ENCODE results near the gene PLCB4. TPM values are rescaled to one million over a fixed set of nuclear protein-coding genes. Genes with fewer than 3 reads are reported as not detected.

PLCB4 gene
- total RNA-seq, 1 donor from 2014 or later, result 5.3 TPM

DNA sequence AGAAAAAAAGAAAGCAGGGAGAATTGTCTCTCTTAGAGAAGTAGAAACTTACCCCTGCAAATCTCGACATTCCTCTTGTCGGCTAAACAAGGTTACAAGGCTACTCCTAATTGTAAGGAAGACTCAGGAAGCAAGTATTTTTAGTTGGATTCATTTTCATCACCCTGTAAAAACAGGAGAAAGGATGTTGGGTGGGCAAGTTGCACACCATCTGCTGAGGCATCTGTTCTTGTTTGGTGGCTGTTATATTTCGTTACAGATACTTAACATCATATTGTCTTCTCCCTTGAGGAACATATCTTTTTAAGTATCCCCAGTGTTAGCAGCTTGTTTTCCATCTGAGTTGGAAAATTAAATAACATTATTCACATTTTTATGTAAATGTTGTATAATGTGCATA lies 187.5 kb downstream of the PLCB4 start:
- DNase-seq (ENCODE audit: low read depth), result no peak

DNA sequence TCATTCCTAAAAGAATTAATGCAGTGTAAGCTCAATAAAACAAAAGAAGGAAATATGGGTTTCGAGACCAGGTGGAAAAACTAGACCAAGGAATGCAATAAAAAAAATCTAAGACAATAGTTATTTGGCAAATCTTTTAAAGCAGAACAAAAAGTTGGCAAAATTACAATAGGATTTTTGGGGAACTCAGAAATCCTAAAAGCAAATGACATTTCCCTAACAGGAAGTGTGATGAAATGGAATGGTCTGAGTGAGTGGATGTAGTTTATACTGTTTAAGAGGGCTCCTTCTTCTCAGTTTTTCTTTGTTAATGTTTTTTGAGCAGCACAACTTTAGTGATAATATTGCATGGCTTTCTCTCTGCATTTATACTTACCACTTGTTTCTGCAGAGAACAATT lies 190.0 kb downstream of the PLCB4 start:
- DNase-seq (ENCODE audit: low read depth), result no peak

DNA sequence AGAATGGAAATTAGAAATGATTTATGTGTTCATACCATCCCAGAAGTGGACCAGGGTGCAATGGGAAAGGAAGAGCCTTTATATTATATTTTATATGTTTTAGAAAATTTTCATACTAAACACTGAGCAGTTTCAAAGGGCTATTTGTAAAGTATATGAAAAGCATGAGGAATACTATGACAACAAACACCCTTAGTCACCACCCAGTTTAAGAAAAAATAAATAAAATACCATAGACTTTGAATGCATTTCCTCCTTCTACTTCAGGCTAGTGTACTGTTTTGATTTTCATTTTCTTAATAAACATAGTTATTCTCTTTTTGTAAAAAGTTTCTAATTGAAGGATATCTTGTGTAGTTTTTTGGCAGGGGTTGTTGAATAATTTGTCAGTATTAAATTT lies 191.1 kb downstream of the PLCB4 start:
- no peak for DNase-seq (ENCODE audit: low read depth)

DNA sequence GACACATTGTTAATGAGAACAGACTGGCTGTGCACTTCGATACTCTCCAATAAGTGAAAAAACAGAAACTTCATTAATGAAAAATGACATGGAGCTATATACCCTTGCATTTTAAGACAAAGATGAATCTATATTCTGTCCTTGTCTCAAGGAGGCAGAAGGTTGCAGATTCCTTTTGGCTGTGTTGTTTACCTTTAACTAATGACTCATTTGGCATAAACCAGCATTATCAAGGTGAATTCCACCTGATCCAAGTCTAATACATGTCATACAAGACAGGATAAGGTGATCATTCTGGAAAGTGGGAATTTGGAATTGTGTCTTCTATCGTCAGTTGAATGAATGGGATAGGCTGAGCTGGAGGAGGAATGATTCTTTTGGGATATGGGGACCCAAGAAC lies 192.9 kb downstream of the PLCB4 start:
- DNase-seq (ENCODE audit: low read depth), result no peak

DNA sequence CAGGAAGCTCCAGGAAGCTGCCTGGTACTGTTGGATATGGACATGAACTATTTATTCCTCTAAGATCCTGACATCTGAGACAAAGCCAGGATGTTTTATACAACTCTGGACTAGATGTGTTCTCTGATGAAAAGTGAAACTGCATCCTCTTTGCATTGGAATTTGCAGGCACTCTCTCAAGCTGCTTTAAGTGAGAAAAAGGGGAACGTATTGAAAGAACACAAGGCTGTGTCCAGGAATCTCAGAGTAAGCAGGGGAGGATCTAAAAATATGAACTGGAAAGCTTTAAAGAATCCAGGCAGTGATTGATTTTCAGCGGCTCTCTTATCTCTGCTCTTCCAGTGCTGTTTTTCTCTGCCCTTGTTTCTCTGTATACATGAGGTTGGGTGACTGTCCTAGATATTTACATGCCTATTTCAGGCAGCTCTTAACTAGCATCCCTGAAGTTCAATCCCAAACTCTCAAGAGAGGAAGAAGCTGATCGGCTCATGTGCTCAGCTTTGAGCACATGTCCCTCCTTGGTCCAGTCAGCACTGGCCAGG lies 193.8 kb downstream of the PLCB4 start:
- no peak for DNase-seq (ENCODE audit: low read depth)

DNA sequence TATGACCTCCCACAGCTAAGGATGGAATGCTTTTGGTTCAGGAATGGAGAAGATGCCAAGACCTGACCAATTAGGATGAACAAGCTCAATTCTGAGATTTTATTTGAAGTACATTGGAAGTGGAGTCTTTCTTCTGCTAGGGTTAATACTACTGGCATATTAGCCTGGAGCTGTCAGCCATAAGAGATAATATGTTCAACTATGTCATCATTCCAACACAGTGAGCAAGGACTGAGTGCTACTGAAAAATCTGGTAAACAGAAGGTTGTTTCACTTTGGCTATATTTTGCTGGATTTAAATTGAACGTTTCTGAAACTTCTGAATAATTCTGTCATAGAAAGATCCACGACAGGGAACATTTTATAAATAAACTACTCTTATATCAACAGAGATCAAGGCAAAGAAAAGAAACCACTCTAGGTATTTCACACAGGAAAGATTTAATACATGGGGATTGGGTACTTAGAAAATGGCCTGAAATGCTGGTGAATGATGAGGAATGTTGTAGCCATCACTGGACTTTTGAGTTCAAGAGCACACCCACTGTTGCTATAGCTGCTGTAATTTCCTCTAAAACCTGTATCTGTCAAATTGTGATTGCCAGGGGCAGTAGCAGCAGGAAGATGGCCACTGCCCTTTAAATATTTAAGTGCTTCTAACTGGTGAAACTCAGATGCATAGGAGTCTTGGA lies 200.5 kb downstream of the PLCB4 start:
- DNase-seq (ENCODE audit: low read depth), result no peak

DNA sequence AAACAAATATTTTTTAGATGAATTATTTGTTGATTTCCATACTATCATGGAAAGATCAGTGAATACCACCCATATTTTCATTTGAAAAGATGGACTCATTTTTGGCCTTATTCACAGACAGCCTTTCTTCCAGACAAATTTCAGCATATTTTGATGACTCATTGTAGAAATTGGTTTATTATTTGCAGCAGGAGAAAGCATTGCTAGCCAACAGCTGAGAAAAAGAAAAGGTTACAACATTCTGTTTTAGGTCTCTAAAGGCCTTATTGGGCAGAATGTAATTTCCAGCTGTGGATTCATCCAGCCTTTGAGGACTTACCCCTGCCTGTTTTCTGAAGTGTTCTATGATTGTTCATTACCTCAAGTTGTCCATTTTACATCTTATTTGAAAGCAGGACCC lies 201.9 kb downstream of the PLCB4 start:
- DNase-seq (ENCODE audit: low read depth), result peak; percentile 63

DNA sequence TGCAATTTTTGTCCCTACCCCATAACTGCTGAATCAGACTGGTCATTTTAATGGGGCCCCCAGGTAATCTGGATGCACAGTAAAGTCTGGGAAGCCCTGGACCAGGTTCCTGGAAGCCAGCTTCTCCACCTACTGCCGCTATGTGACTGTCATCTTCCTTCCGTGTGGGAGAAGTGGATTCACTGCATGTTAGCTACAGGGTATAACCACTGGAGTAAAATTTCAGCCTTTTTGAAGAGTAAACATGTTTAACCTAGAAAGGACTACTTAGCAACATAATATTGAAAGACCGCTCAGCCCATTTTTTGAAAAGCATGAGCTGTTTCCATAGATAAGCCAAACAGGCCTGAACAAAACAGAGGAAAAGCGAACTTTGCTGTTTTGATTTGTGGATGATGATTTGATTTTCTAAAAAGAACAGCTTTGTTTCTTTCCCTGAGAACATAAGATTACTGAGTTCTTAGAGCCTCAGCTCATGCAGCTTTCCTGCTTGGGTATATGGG lies 208.1 kb downstream of the PLCB4 start:
- no peak for DNase-seq (ENCODE audit: low read depth)

DNA sequence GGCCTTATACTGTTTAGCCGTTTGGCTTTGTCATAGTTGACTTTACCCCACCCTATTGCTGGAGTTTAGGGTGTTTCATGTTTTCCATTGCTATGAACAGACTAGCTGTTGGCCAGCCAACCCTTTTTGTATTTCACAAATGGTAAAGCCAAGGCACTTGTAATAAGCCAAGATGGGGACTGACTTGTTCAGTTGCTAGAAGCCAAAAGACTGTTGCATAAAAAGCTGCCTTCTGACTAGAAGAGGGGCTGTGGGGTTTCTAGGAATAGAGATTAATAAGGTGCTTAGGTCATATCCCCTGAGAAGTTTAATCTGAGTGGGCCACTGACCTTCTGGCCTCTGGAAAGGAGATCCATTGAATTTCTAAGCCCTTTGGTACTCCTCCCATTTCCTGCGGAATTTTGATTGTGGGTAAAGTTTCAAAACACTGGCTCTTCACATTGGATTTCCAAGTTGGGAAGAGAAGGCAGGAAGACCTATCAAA lies 211.1 kb downstream of the PLCB4 start:
- DNase-seq (ENCODE audit: low read depth), result no peak

DNA sequence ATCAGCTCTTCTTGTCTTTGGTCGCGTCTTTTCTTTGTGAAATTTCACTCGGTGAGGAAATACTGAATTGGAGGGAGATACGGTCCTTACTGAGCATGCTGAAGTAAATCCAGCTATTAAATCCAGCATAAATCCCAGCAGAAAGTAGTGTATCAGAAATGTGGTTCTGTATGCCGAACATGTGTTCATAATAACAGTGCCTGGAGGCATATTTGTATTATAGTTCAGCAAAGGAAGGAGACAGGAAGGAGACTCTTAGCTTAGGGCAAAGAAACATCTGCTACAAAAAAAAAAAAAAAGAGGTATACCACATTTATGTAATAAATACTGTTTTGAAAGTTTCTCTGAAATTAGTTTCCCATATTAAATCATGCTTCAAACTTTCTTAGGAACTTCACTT lies 211.8 kb downstream of the PLCB4 start:
- DNase-seq (ENCODE audit: low read depth), result no peak

DNA sequence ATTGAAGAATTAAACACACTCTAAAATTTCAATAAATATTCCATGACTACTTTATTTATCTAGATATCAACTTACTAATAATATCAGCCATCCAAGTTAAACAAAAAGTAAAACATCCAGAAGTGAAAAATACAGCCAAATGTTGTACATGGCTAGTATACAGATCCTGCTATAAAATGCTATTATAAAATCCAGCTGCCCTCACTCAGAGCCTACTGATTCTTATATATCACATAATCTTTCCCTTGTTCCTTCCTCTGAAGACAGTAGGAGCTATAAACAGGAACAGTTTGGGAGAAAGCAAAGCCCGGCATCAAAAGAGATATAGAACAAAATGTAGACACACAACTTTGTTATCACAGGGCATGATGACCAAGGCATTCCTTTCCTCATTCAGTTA lies 212.9 kb downstream of the PLCB4 start:
- DNase-seq (ENCODE audit: low read depth), result no peak

DNA sequence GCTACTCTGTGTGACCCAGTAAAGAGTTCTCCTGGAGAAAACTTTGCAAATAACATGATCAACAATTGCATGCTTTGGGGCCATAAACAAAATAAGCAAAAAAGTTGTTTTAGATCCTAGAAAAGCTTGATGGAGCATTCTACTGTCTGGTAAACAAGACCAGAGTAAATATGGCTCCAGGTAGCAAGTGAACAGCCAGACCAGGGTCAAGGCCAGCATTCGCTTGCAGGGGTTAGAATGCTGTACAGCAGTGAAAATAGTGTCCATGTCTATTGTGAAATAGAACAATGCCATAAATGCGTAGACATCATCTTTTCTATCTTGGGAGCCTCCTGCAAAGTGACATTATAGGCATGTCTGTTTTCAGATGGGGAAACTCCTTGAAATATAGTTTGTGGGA lies 216.7 kb downstream of the PLCB4 start:
- no peak for DNase-seq (ENCODE audit: low read depth)

DNA sequence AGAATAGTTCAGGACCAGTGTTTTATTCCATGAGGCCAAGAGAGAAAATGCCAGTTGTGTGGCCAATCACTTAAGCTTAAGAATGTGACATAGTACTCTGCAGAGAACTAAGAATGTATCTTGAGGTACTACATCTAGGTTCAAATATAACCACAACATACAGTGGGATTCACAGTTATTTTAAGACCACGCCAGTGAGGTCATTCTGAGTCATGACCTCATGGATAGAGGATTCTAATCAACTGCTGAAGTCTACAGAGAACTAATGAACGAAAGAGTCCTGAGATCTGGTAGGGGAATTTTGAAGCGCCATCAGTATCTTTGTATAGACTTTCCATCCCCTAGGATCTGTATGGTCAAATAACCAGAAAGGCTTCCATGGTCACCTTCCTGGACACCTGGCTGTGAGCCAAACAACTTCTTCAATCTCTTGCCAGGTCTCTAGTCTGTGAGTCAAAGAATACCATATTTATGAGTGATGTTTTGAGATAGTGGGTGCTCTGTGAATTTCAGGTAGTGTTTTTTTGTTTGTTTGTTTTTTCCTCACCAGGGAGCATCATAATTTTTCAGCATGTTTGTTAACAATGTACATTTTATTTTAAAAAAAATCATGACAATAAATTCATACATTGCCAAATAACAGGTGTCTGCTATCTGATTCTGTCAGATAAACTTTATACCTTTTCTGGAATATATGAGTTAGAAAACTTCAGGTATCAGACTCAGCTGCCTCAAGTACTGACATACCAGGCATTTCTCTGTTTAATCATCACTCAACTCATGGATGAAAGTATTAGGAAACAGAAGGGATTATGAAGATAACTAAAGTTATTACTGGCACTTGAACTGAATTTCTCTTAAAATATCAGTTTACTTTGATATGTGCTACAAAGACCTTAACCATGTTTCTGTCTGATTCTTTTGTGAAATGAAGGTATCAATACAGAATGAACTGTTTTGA lies 217.9 kb downstream of the PLCB4 start:
- DNase-seq (ENCODE audit: low read depth), result peak; percentile 63

DNA sequence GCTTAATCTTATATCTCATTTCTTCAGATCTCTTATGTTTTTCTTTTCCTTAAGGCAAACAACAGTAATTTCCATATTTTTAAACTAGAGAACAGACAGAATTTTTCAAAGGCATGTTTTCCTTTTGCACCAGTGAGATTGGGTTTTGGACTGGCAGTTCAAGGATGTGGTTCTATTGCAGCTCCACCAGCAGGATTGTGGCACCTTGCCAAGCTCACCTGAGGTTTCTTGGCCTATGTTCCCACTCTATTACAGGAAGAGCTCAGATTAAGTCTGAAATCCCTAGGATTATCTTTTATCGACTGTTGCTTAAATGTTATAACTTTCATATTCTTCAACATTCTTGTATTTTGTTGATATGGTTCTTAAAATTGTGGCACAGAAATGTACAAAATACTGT lies 218.9 kb downstream of the PLCB4 start:
- DNase-seq (ENCODE audit: low read depth), result no peak

DNA sequence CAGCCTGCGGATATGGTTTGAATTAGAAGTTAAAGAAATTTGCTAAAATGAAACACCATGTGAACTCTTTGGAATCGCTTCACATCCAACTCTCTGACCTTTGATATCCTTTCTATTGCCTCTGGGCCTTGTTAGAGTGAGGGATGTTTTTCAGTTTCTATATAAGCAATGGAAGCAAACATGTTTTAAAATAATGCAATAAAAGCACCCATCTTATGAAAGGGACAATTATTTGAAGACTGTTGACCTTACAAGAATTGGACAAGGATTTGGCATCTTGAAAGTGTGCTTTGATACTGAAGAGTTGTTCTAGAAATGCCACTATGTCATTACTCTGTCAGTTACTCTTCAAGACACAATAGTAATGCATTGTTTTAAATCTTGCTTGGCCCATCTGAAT lies 221.4 kb downstream of the PLCB4 start:
- DNase-seq (ENCODE audit: low read depth), result no peak

DNA sequence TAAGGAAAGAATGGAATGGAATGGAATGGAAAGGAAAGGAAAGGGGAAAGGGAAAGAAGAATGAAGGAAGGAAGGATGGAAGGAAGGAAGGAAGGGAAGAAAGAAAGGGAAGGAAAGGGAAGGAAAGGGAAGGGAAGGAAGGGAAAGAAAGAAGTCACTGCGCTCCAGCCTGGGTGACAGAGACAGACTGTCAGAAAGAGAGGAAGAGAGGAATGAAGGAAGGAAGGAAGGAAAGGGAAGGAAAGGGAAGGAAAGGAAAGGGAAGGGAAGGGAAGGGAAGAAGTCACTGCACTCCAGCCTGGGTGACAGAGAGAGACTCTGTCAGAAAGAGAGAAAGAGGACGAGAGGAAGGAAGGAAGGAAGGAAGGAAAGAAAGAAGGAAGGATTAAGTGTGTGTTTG lies 224.3 kb downstream of the PLCB4 start:
- DNase-seq (ENCODE audit: low read depth), result no peak

DNA sequence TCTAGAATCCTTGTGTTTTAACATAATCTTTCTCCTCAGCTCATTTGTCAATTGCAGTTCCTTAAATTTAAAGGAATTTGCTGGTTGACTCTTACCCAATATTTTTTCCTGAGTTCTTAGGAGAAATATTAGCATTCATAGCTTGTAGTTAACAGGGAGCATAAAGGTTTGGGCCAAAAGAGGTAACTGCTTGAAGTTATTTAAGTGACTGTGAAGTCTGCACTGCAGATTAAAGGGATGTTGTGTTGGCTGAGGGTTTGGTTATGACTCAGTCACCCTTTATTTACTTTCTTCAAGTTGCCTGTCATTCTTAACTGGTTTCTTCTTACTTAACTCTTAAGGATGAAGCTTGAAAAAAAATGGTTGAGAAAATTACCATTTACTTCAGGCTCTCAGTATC lies 225.2 kb downstream of the PLCB4 start:
- peak; percentile 31 for DNase-seq (ENCODE audit: low read depth)

DNA sequence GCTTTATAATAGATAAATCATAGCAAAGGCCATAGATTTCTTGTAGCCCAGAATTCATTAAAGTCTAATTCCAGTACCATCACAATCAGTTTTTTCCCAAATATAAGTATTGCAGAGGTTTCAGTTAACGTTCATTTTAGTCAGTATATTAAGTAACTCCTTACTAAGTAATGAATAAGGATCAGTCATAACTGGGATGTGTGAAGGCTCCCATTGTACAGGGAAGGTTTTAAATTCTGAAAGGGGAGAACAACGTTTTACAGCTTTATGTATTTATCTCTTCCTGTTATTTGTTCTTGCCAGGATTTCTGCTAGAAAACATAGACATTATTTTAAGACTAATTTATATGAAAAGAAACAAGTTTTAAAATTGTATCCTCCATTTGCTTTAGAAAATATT lies 230.0 kb downstream of the PLCB4 start:
- DNase-seq (ENCODE audit: low read depth), result no peak

DNA sequence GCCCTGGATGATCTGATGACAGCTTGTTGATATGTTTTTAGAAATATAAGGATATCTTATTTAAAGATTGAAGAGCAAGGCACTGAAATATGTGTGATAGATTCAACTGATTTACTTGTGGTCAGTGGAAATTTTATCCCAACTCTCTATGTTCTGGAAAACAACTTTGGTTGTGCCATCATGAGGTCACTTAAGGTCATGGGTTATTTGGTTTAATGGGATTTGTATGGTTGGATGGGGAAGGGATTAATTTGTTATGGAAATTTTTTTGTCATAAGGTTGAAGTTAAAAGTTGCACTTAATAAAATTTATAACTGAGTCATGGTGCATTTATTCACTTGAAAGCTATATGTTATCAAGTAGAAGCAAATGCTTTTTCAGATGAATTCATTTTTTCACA lies 231.2 kb downstream of the PLCB4 start:
- DNase-seq (ENCODE audit: low read depth), result no peak

DNA sequence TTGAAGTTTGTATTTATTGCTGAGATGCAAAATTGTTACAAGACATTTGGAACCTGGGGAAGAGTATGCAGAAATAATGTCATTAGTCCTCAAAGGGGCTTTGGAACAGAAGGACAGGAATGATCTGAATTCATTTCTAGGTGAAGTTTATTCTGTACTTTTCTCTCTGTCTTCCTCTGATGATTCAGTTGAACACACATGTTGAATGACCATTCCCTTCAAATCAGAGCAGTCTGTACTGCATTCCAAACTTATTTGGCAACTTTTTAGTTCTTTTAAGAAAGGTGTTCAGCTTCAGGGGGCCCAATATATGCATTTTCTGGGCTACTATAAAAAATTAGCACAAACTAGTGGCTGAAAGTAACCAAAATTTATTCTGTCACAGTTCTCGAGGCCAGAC lies 231.6 kb downstream of the PLCB4 start:
- DNase-seq (ENCODE audit: low read depth), result no peak

DNA sequence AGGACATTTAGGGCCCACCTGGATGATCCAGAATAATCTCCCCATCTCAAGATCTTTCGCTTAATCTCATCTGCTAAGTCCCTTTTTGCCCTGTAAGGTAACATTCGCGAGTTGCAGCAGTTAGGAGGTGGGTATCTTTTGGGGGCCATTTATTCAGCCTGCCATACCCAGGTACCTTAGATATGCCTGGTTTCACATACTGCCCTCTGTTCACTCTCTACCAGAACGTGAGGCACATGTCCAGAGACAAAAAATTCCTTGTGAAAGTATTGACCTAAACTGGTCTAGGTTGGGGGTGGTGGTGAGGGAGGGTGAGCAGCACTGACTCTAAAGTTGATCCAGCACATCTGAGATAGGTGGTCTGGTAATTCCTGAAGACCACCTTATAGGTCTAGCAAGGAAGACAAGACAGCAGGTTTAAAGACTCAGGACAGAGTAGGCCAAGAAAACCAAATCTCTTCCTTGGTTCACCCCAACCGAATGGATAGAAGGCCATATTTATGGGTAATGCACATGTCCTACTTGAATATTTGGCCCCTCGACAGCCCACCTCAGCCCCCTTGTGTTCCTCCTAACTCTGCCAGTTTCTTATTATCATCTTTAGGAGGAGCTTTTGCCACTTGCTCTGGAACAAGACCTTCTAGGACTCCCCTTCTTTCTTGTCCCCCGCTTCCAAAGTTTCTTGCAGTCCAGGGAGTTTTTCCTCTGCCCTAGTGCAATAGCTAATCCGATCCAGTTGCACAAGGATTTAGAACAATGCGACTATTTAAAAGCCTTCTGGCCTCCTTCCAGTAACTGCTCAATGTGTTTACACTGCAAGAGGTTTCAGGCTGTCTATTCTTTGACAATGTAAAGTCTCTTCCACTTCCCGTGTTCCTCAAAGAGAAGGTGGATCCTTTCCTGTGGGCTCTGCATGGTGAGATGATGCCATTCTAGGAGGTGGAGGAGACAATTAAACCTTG lies 232.5 kb downstream of the PLCB4 start:
- peak; percentile 27 for DNase-seq (ENCODE audit: low read depth)

All from myocyte (in vitro differentiated cells).